GM10266 (cell line): ENCODE data around the gene RIPOR2.

ENCODE experiments used
- DNase-seq: peaks from one replicate; pipeline ENCODE4 v3.0.0; 2012; ENCODE audit errors: extremely low spot score
- CTCF ChIP-seq: IDR thresholded peaks from 2 replicates; pipeline ENCODE4 v1.5.1; 2012; ENCODE audit warnings: mild to moderate bottlenecking, low read depth; ENCODE audit not compliant: control insufficient read depth, insufficient read depth; ENCODE audit errors: missing control alignments

The RIPOR2 gene

GRCh38 chr6:24874776-24875533, 60.8 kb downstream of the RIPOR2 start:
- no peak for DNase-seq
- no peak for TF ChIP-seq CTCF

- TF ChIP-seq CTCF: no peak
- DNase-seq: no peak
These were observed 61.6 kb downstream of the RIPOR2 start for GRCh38 chr6:24874128-24874527.

- DNase-seq: no peak
- no peak for TF ChIP-seq CTCF
These were observed 63.0 kb downstream of the RIPOR2 start for GRCh38 chr6:24872779-24873178.

- no peak for TF ChIP-seq CTCF
- DNase-seq: no peak
These were observed 67.0 kb downstream of the RIPOR2 start for GRCh38 chr6:24868765-24869164.

GRCh38 chr6:24867104-24867703, 68.6 kb downstream of the RIPOR2 start:
- DNase-seq: no peak
- no peak for TF ChIP-seq CTCF

- DNase-seq: no peak
- TF ChIP-seq CTCF: no peak
These were observed 70.6 kb downstream of the RIPOR2 start for GRCh38 chr6:24865161-24865560.

GRCh38 chr6:24864343-24864742, 71.4 kb downstream of the RIPOR2 start:
- no peak for DNase-seq
- no peak for TF ChIP-seq CTCF
